GM12874 (cell line): ENCODE measurements around the gene CRYBG1.

Experiments used
- CTCF ChIP-seq: IDR thresholded peaks from 2 replicates; pipeline ENCODE4 v1.5.1; 2011; ENCODE audit warnings: low read depth, mild to moderate bottlenecking, control low read depth, low read length, moderate library complexity; ENCODE audit not compliant: insufficient read depth

Gene CRYBG1

GRCh38 chr6:106549521-106549920, 189.0 kb downstream of the CRYBG1 start:
- TF ChIP-seq CTCF, result no peak

- no peak for TF ChIP-seq CTCF
These were observed 190.6 kb downstream of the CRYBG1 start for GRCh38 chr6:106551155-106551554.

GRCh38 chr6:106553440-106553839, 192.9 kb downstream of the CRYBG1 start:
- no peak for TF ChIP-seq CTCF

- TF ChIP-seq CTCF, result no peak
These were observed 195.2 kb downstream of the CRYBG1 start for GRCh38 chr6:106555767-106556166.

- no peak for TF ChIP-seq CTCF
These were observed 195.9 kb downstream of the CRYBG1 start for GRCh38 chr6:106556368-106556960.

GRCh38 chr6:106557837-106558236, 197.3 kb downstream of the CRYBG1 start:
- TF ChIP-seq CTCF, result no peak

GRCh38 chr6:106558364-106558763, 197.8 kb downstream of the CRYBG1 start:
- TF ChIP-seq CTCF, result no peak
